ENCODE data around the gene ARHGAP19. TPM values are rescaled to one million over a fixed set of nuclear protein-coding genes. Genes with fewer than 3 reads are reported as not detected.

The ARHGAP19 gene
- total and polyA plus RNA-seq, 2 of the 8 experiments (the other 6 are each of a cell fraction or from before 2014, with no cell fraction given): 13.3 to 32.1 TPM

GRCh38 chr10:97207756-97208346, 84.6 kb downstream of the ARHGAP19 start:
- Histone ChIP-seq H3K4me2 (ENCODE audit: insufficient read depth in 1 of 2, low read depth in 2 of 2, low read length in 2 of 2) (no peak overlapping the region), H3K79me2 (ENCODE audit: control insufficient read depth in 1 of 2, insufficient read depth in 2 of 2, low read length in 2 of 2) (no peaks in the 10 kb centered on the region), H3K56ac (replicated peaks; ENCODE audit: insufficient read length, low read depth, low read length) (no peak overlapping the region), H2BK20ac (ENCODE audit: low read length) (no peak overlapping the region), H3K36me3 (ENCODE audit: control insufficient read depth in 2 of 4, insufficient read depth in 4 of 4, low read length in 3 of 4) (no peaks in the 10 kb centered on the region), H3K79me1 (ENCODE audit: low read depth, low read length) (no peaks in the 10 kb centered on the region), H2AFZ (ENCODE audit: low read length) (no peak overlapping the region), H3K9me3 (ENCODE audit: insufficient read depth in 2 of 2, low read depth in 1 of 2, low read length in 1 of 2) (no peaks in the 10 kb centered on the region), H3K27ac (ENCODE audit: low read depth, low read length) (no peak overlapping the region), H3K9ac (replicated peaks in 1 of 4; ENCODE audit: extremely low read depth in 1 of 4, low read depth in 3 of 4, low read length in 3 of 4) (no peak overlapping the region), H4K20me1 (replicated peaks in 1 of 2; ENCODE audit: control insufficient read depth in 1 of 2, insufficient read depth in 2 of 2, low read length in 2 of 2) (peaks cover 0 to 2% of the 10 kb centered on the region in 2 experiments), H3K4me3 (ENCODE audit: extremely low read depth in 1 of 4, insufficient read depth in 2 of 4, low read depth in 3 of 4, low read length in 4 of 4) (no peak overlapping the region), H3K27me3 (replicated peaks in 1 of 4; ENCODE audit: control insufficient read depth in 3 of 4, extremely low read depth in 1 of 4, insufficient read depth in 3 of 4, low read length in 3 of 4) (no peaks in the 10 kb centered on the region), H2BK12ac (ENCODE audit: low read depth, low read length) (no peak overlapping the region; the same call in 1 of the 2 replicates), H4K5ac (ENCODE audit: insufficient read length, low read depth, low read length) (no peak overlapping the region), H4K91ac (replicated peaks; ENCODE audit: insufficient read length, low read length) (no peak overlapping the region), H4K8ac (ENCODE audit: extremely low read depth, insufficient read depth, low read length) (no peak overlapping the region), H3K23me2 (ENCODE audit: low read depth, low read length) (no peaks in the 10 kb centered on the region), H3K4me1 (replicated peaks in 1 of 4; ENCODE audit: control insufficient read depth in 3 of 4, insufficient read depth in 4 of 4, low read length in 3 of 4) (no peaks in the 10 kb centered on the region), H2BK15ac (ENCODE audit: low read length) (no peak overlapping the region), H3K18ac (ENCODE audit: extremely low read depth, low read length) (no peak overlapping the region), H3K23ac (ENCODE audit: insufficient read length) (no peak overlapping the region), H2AK5ac (ENCODE audit: low read depth, low read length) (no peak overlapping the region), H2BK120ac (replicated peaks; ENCODE audit: low read depth, low read length) (no peak overlapping the region), H3K4ac (replicated peaks; ENCODE audit: insufficient read length, low read depth, low read length) (no peak overlapping the region), H2BK5ac (ENCODE audit: low read depth, low read length) (no peak overlapping the region), H3K14ac (ENCODE audit: insufficient read length) (no peak overlapping the region)
- 61% methylated on average over 7 of the region's 7 CpGs; no CpG with 5 or more reads in 1 of the 2 experiments for WGBS, 2 experiments (ENCODE audit: extremely low coverage in 1 of 2, insufficient coverage in 1 of 2, insufficient read length in 1 of 2, insufficient replicate concordance in 2 of 2, low coverage in 1 of 2, low lambda C conversion rate in 2 of 2, missing lambda C conversion rate in 1 of 2)
- no peak for FAIRE-seq
- ChIA-PET POLR2A (ENCODE audit: partially characterized antibody) (no interaction called here), CTCF (ENCODE audit: partially characterized antibody) (interaction anchor here (0.7 to 44.6 kb wide), 16 partner anchors 11 to 173 kb away, joined by 3 to 1348 read pairs (median 13); partner anchors contain the start of gene SLIT1)
- peak in 1 of 2 experiments; percentile 41 for DNase-seq (ENCODE audit: low read depth in 1 of 2, low spot score in 2 of 2)
- no peak for TF ChIP-seq USF2 (IDR thresholded peaks at IDR 0.05; ENCODE audit: low read length)
- TF ChIP-seq TAF7 (optimal IDR thresholded peaks at IDR 0.05; ENCODE audit: borderline replicate concordance, low read depth, low read length): no peak
- TF ChIP-seq NRF1 (IDR thresholded peaks at IDR 0.05; ENCODE audit: low read depth, low read length): no peak
- no peak for TF ChIP-seq PHF8 (conservative IDR thresholded peaks at IDR 0.05; ENCODE audit: low read depth, low read length)
- TF ChIP-seq SRF (IDR thresholded peaks at IDR 0.05; ENCODE audit: low read depth, low read length): no peak
- no peak for TF ChIP-seq BRCA1 (IDR thresholded peaks at IDR 0.05; ENCODE audit: low read depth, low read length)
- TF ChIP-seq KDM5A (IDR thresholded peaks at IDR 0.05; ENCODE audit: low read length): no peak
- no peak for TF ChIP-seq CTCF (IDR thresholded peaks at IDR 0.05; ENCODE audit: control extremely low read depth in 1 of 3, insufficient read depth in 1 of 3, low read depth in 1 of 3, low read length in 3 of 3)
- TF ChIP-seq CREB1 (IDR thresholded peaks at IDR 0.05): no peak
- TF ChIP-seq KDM1A (IDR thresholded peaks at IDR 0.05; ENCODE audit: borderline replicate concordance, low read length): no peak
